Esophagus mucosa (tissue), 1 donor: ENCODE data around the gene ARMC9. TPM values are rescaled to one million over a fixed set of nuclear protein-coding genes. Genes with fewer than 3 reads are reported as not detected.
"Not testable (repeated sequence)": the region's sequence is repeated elsewhere in the genome, so short reads cannot be mapped to it uniquely, and the experiment has no call there.

Experiments used
- ATAC-seq: fragments of 200-7000 bp; cut with Tn5 transposase; one replicate; pipeline ENCODE4 v1.9.1; 2020
- total RNA-seq: library from RNA; stranded (reverse); gene quantifications from one replicate; pipeline ENCODE4 v1.2.4, GENCODE V29; 2023
- donor health status: DM: yes; HTN: yes; CAD: no.

ARMC9 gene
- total RNA-seq, 1 donor from 2014 or later = 1.2 TPM

GRCh38 chr2:231182513-231182899 is 15.9 kb upstream of the ARMC9 start:
- no peak for ATAC-seq

GRCh38 chr2:231183851-231184250 is 14.6 kb upstream of the ARMC9 start:
- ATAC-seq = no peak

DNA sequence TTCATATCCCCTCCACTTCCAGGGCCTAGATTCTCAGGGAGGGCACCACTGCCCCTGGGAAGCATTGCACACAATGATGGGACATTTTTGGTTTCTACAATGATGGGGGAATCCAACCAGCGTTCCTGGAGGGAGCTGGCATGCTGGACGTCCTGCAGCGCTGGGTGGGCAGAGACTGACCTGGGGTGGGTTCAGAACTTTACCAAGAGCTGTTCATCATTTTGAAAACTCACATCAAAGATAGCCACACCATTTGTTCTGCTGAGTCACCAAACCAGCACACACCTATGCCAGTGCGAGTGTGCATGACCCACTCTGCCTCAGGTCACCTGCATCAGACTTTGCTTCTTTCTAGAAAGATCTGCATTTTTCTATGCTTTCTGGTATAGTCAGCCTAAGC is 14.1 kb upstream of the ARMC9 start:
- no peak for ATAC-seq

DNA sequence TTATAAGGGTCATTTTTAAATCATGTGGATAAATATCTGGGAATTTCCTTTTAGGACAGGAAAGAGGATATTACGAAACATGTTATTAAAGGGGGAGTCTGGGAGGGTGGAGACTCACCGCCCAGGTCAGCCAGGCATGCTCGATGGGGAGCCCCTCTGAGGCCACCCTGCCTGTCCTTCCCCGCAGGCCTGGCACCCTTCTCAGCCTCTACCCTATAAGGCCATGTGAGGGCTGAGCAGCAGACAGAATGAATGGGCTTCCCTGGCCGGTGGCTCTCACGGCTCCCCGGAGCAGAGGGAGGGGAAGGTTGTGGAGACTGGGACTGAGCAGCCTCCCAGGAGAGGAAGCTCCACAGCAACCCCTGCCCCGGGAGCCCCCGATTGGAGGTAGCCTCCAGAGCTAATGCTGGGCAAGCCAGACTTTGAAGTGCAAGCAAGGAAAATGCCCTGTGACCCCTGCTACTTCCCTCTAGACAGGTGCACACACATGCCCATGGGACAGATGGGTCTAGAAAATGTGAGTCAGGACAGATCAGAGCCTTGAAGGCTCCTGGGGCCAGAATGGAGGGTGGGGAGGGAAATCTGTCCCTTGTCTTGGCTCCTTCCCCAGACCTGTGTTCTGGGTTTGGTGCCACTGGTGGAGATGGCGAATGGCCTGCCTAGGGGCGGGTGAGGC is 13.2 kb upstream of the ARMC9 start:
- no peak for ATAC-seq

DNA sequence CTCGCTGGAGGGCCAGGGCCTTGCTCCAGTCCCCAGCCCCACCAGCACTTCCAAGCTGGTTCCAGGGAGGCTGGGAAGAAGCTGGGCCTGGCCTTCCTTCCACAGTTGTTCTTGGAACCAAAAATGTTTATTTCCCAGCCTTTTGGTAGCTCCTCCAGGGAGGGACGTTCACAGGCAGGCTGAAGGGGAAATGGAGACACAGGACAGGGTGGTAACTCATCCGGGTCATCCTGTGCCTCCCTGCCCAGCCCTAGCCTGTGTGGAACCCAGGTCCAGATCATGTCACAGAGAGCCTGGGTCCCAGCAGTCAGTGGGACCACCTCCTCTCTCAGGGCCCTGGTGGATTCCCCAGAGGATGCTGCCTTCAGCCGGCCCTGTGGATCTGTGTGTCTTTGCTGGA is 12.5 kb upstream of the ARMC9 start:
- ATAC-seq = no peak

GRCh38 chr2:231186325-231186724 is 12.1 kb upstream of the ARMC9 start:
- ATAC-seq = no peak

- no peak for ATAC-seq
These were observed 10.5 kb upstream of the ARMC9 start for GRCh38 chr2:231187736-231188505.

- no peak for ATAC-seq
These were observed 9.8 kb upstream of the ARMC9 start for GRCh38 chr2:231188506-231189170.

DNA sequence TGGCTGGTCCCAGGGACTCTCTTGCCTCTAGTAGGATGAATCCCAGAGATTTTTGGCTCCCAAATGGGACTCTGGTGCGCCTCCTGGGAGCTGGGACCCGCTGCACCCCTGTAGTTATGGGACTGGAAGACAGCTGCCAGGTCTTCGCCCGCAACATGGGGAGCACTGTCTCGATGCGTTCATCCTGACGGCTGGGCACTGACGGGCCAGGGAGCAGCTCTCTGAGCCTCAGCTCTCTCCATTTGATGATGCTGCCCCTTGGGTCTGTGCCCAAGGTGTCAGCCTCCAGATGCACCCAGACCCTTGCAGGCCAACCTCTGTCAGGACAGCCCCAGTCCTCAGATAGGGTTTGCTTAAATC is 9.3 kb upstream of the ARMC9 start:
- ATAC-seq = no peak

- peak; percentile 10 for ATAC-seq
These were observed 8.6 kb upstream of the ARMC9 start for GRCh38 chr2:231189571-231190495.

GRCh38 chr2:231190531-231191197 is 7.8 kb upstream of the ARMC9 start:
- ATAC-seq = peak; percentile 37

- ATAC-seq = no peak
These were observed 6.2 kb upstream of the ARMC9 start for GRCh38 chr2:231191896-231192872.

DNA sequence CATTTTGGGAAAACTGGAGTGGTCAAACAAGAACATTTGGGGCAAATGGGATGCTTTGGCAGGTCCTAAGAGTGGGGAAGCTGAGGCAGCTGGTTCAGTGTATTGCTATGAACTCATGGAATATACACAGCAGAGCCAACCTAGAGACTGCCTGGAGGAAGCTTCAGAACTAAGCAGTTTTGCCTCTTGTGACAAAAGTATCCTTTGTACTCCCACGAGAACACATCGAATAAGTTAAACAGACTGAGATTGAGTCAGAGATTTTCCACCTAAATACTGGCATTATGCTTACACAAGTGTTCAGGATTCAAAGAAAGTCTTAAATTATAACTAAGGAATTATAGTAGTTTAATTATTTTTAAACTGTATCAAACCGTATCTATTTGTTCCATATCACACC is 5.2 kb upstream of the ARMC9 start:
- ATAC-seq = no peak

GRCh38 chr2:231196592-231196991 is 1.8 kb upstream of the ARMC9 start:
- no peak for ATAC-seq

GRCh38 chr2:231197196-231197595 is 1.2 kb upstream of the ARMC9 start:
- not testable (repeated sequence) for ATAC-seq

DNA sequence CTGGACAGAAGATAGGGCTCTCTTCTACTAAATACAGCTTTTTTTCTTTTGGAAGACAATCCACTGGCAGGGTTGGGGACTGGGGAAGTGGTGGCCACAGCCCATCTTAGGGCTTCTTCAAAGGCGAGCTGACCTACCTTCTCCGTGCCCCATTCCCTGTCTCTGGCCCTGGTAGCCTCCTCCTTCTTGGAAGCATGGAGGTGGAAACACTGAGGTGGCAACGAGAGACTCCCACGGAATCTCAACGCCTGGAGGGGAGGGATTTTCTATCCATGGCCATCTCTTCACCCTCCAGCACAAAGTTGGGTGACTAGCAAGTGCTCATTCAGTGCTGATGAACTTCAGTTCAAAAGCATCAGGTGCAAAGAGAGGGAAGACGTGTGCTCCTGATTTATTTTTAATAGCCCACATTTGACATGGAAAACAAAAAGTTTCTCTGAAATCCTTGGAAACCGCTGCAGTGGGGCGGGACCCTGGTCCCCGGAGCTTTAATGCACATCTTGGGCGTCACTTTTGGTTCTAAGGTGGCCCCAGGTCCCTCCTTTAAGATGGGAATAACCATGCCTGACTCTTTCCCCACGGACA is 633 bp upstream of the ARMC9 start:
- no peak for ATAC-seq

GRCh38 chr2:231199219-231199618 is 788 bp downstream of the ARMC9 start:
- no peak for ATAC-seq

GRCh38 chr2:231200805-231201474 is 2.5 kb downstream of the ARMC9 start:
- peak; percentile 55 for ATAC-seq

GRCh38 chr2:231201475-231201814 is 3.0 kb downstream of the ARMC9 start:
- ATAC-seq = no peak

- ATAC-seq = no peak
These were observed 4.7 kb downstream of the ARMC9 start for GRCh38 chr2:231203087-231203486.
